ENCODE data around the gene C9orf50. TPM values are rescaled to one million over a fixed set of nuclear protein-coding genes. Genes with fewer than 3 reads are reported as not detected.

C9orf50 gene
- total RNA-seq, 1 donor from 2014 or later, result not detected

DNA sequence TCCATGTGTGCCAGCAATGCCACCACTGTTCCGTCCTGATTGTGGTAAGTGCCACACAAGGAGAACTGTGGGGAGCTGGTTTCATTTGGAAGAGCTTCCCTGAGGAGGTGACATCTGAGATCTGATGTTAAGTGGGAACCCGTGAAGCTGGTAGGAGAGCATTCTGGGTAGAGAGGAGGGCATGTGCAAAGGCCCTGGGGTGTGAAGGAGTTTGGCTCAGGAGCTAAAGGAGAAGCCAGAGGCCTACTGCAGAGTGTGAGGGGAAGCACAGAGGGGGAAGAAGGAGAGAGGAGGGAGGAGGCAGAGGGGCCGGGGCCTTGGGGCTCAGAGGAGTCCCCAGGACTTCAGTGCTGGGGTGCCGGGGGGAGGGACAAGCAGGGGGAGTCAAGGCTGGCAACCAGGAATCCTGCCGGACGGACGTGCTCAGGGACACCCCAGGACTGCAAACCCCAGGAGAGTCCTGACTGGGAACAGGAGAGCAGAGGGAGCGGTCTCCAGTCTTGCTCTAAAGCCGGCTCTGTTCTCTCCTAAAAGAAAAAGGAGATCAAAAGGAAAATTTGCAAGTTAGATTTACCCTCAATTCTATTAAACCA, 19.7 kb downstream of the C9orf50 start:
- Histone ChIP-seq H3K27ac (no peak overlapping the region), H3K27me3 (no peaks in the 10 kb centered on the region), H3K9me3 (no peaks in the 10 kb centered on the region), H3K4me3 (no peak overlapping the region), H3K36me3 (no peaks in the 10 kb centered on the region), H3K4me1 (peaks cover 3 to 17% of the 10 kb centered on the region in 2 donors)
- intact Hi-C loops (cut with DNase I), result no loop called here
- DNase-seq (ENCODE audit: low spot score in 2 of 2), result no peak
- TF ChIP-seq, protein P1, sequence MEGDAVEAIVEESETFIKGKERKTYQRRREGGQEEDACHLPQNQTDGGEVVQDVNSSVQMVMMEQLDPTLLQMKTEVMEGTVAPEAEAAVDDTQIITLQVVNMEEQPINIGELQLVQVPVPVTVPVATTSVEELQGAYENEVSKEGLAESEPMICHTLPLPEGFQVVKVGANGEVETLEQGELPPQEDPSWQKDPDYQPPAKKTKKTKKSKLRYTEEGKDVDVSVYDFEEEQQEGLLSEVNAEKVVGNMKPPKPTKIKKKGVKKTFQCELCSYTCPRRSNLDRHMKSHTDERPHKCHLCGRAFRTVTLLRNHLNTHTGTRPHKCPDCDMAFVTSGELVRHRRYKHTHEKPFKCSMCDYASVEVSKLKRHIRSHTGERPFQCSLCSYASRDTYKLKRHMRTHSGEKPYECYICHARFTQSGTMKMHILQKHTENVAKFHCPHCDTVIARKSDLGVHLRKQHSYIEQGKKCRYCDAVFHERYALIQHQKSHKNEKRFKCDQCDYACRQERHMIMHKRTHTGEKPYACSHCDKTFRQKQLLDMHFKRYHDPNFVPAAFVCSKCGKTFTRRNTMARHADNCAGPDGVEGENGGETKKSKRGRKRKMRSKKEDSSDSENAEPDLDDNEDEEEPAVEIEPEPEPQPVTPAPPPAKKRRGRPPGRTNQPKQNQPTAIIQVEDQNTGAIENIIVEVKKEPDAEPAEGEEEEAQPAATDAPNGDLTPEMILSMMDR (IDR thresholded peaks at IDR 0.05), result no peak

DNA sequence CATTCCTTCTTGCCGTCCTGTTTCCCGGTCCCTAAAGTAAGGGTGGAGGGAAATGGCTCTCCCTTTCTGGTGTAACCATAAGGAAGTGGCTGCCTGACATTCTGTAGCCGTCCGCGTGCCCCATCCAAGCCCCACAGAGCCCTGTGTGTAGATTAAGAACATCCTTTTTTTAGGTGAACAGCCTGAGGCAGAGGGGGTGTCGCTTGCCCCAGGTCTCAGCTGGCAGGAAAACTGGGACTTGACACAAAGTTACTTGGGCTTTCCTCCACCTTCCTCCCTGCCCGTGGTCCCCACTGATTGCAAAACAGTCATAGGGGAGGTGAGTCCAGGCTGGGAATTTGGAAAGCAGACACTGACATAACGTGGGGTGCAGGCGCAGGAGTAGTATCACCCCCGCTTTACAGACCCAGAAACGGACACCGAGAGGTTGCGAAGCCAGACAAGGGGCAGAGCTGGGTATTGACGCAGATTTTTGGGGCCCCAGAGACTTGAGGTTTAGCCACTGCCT, 22.8 kb downstream of the C9orf50 start:
- no peak for DNase-seq (ENCODE audit: low spot score in 2 of 2)
- Histone ChIP-seq H3K36me3 (no peaks in the 10 kb centered on the region), H3K27me3 (no peaks in the 10 kb centered on the region), H3K4me1 (peaks cover 3 to 17% of the 10 kb centered on the region in 2 donors), H3K27ac (peak overlapping the region; percentile 87 to 88), H3K4me3 (peak overlapping the region in 1 of 2 donors; percentile 67), H3K9me3 (no peaks in the 10 kb centered on the region)
- TF ChIP-seq, protein P1 (IDR thresholded peaks at IDR 0.05), result no peak
- intact Hi-C loops (cut with DNase I), result no loop called here

DNA sequence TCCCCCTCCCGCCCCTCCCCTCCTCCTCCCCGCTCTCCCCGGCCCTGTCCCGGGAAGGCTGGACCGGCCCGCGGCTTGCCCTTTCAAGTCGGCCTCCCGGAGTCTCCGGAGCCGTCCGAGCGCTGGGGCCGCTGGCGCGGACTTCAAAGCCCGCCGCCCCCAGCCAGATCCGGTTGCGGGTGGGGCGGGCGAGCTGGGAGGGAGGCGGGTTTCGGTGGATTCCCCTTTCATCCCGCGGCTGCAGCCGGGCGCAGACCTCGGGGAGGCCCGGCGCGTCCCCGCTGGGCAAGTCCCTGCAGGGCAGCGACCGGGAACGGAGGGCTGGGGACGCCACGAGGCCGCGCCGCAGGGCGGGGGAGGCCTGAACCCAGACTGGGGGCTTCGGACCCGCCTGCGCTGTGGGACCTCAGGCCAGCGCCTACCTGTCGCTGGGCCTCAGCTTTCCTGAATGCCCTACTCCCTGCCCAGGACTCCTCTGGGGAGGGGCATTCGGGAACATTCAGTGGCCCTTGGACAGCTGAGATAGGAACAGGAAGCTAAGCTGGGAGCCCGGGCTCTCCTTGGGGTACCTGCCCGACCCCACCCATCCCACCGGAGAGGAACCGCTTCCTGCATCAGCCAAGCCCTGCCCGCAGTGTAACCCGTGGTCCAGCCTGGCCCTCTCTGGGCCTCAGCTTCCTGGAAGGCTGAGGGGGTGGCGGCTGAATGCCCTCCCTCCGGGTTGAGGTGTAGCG, 23.4 kb downstream of the C9orf50 start:
- peak in 1 of 2 donors; percentile 82 for DNase-seq (ENCODE audit: low spot score in 2 of 2)
- Histone ChIP-seq H3K9me3 (no peaks in the 10 kb centered on the region), H3K27ac (peak overlapping the region; percentile 87 to 88), H3K36me3 (no peaks in the 10 kb centered on the region), H3K4me1 (peaks cover 3 to 17% of the 10 kb centered on the region in 2 donors), H3K4me3 (peak overlapping the region; percentile 48 to 67), H3K27me3 (no peaks in the 10 kb centered on the region)
- intact Hi-C loops (cut with DNase I), result loop anchor here (2.0 kb wide), 1 partner anchor 29 kb away; no protein-coding TSS in a partner anchor
- TF ChIP-seq, protein P1 (IDR thresholded peaks at IDR 0.05), result no peak

DNA sequence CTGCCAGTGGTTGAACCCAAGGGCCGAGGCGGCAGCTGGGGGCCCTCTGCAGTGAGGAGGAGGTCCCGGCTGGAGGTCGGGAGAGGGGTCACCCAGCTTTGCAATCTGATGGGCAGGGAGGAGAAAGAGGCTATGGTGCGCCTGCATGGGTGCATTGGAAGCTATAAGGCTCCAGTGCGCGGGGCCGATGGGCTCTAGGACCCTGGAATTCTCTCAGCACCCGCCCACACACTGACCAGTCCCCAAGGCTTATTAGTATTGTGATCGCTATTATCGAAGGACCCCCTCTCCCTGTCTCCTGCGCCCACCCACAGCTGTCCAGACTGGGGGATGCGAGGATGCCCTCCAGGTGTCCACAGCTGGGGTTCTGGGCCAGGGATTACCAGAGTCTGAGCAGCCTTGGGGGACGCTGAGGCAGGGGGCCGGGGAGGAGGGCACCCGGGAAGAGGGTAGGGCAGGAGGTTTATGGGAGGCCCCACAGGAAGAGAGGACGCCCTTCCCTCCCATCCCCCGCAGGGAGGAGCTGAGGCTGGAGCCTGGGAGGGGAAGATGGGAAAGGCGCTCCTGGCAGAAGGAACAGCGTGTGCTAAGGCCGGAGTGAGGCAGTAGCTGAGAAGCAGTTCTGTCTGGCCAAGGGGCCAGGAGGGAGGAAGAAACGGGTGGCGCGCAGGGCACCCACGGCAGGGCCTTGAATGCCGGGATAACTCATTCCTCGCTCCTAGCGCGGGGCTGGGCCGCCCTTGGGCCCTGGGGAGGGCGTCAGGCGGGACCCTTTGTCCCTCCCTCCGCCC, 24.2 kb downstream of the C9orf50 start:
- peak overlapping the region; percentile 87 to 88 for H3K27ac ChIP-seq
- intact Hi-C loops (cut with DNase I), result loop anchor here (2.0 kb wide), 1 partner anchor 28 kb away; no protein-coding TSS in a partner anchor
- DNase-seq (ENCODE audit: low spot score in 2 of 2), result peak in 1 of 2 donors; percentile 79
- H3K27me3 ChIP-seq, result no peaks in the 10 kb centered on the region
- no peaks in the 10 kb centered on the region for H3K9me3 ChIP-seq
- H3K4me3 ChIP-seq, result peak overlapping the region; percentile 48 to 67
- no peaks in the 10 kb centered on the region for H3K36me3 ChIP-seq
- H3K4me1 ChIP-seq, result peaks cover 3 to 17% of the 10 kb centered on the region in 2 donors
- TF ChIP-seq, protein P1 (IDR thresholded peaks at IDR 0.05), result no peak

DNA sequence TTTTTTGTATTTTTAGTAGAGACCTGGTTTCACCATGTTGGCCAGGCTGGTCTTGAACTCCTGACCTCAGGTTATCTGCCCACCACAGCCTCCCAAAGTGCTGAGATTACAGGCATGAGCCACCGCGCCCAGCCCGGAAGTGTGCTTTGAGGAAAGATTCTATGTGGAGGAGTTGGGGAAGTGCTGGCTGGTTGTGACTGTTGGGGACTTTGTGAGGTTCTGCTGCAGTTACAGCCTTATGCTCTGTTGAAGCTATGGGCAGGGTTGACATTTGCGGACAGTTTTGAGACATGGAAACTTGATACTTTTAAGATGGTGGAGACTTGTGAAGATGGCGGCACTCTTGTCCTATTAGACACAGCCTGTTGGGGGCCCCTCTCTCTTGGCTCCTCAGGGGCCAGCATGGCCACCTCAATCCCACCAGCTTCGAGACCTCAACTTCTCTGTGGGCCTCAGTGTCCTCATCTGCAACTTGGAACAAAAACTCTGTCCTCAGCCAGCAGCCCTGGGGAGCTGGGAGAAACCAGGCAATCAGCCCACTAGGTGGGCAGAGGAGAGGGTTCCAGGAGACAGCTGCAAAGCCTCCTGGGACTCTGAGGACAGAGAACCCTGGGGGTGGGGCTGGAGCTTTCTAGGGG, 24.9 kb downstream of the C9orf50 start:
- Histone ChIP-seq H3K36me3 (no peaks in the 10 kb centered on the region), H3K27me3 (no peaks in the 10 kb centered on the region), H3K4me3 (no peak overlapping the region), H3K4me1 (peaks cover 3 to 17% of the 10 kb centered on the region in 2 donors), H3K27ac (peak overlapping the region; percentile 87 to 88), H3K9me3 (no peaks in the 10 kb centered on the region)
- TF ChIP-seq, protein P1 (IDR thresholded peaks at IDR 0.05), result no peak
- no peak for DNase-seq (ENCODE audit: low spot score in 2 of 2)
- intact Hi-C loops (cut with DNase I), result loop anchor here (2.0 kb wide), 1 partner anchor 27 kb away; no protein-coding TSS in a partner anchor
